Neural cell (in vitro differentiated cells): ENCODE results near the gene TRPM1. TPM values are rescaled to one million over a fixed set of nuclear protein-coding genes. Genes with fewer than 3 reads are reported as not detected.

Source experiments
- H2AFZ ChIP-seq: fragments of 200-600, 300-800 bp; sonication (generic), shearing (Covaris generic); 2 replicates; pipeline ENCODE4 v1.6.0; 2014; ENCODE audit warnings: low read depth, mild to moderate bottlenecking, antibody characterized with exemption, low read length, moderate library complexity
- H3F3A ChIP-seq: fragments of 200-600 bp; shearing (Covaris generic); 2 replicates; pipeline ENCODE4 v1.6.1; 2016; ENCODE audit warnings: mild to moderate bottlenecking, moderate library complexity, mixed read lengths, antibody characterized with exemption, low read length; ENCODE audit not compliant: insufficient read depth, poor library complexity, severe bottlenecking
- H3K27ac ChIP-seq: fragments of 200-600, 300-800 bp; sonication (generic), shearing (Covaris generic); 2 replicates; pipeline ENCODE4 v1.5.1; 2014; ENCODE audit warnings: mild to moderate bottlenecking, low read length, moderate library complexity
- H3K27me3 ChIP-seq: fragments of 300-800, 200-600 bp; sonication (generic), shearing (Covaris generic); 2 replicates; pipeline ENCODE4 v1.6.0; 2014; ENCODE audit warnings: mild to moderate bottlenecking, low read depth, low read length, moderate library complexity; ENCODE audit not compliant: insufficient read depth
- H3K36me3 ChIP-seq: fragments of 300-800, 200-600 bp; sonication (generic), shearing (Covaris generic); 2 replicates; pipeline ENCODE4 v1.5.1; 2014; ENCODE audit warnings: mild to moderate bottlenecking, antibody characterized with exemption, low read length, moderate library complexity; ENCODE audit not compliant: insufficient read depth
- H3K4me2 ChIP-seq: fragments of 300-800, 200-600 bp; sonication (generic), shearing (Covaris generic); 2 replicates; pipeline ENCODE4 v1.6.0; 2014; ENCODE audit warnings: mild to moderate bottlenecking, low read length
- H3K4me3 ChIP-seq: fragments of 300-800, 200-600 bp; sonication (generic), shearing (Covaris generic); 2 replicates; pipeline ENCODE4 v1.5.1; 2014; ENCODE audit warnings: mild to moderate bottlenecking, low read length, moderate library complexity
- H3K79me2 ChIP-seq: fragments of 200-600 bp; shearing (Covaris generic); replicated peaks from 2 replicates; pipeline ENCODE4 v1.6.0; 2014; ENCODE audit warnings: mild to moderate bottlenecking, low read length, moderate library complexity; ENCODE audit not compliant: insufficient read depth
- H3K9ac ChIP-seq: fragments of 300-800, 200-600 bp; sonication (generic), shearing (Covaris generic); 2 replicates; pipeline ENCODE4 v1.6.1; 2016; ENCODE audit warnings: mild to moderate bottlenecking, low read length, mixed read lengths
- H3K9me2 ChIP-seq: fragments of 200-600 bp; shearing (Covaris generic); 2 replicates; pipeline ENCODE4 v1.6.1; 2016; ENCODE audit warnings: mild to moderate bottlenecking, low read length, mixed read lengths; ENCODE audit not compliant: insufficient read depth
- H3K9me3 ChIP-seq: fragments of 200-600, 300-800 bp; sonication (generic), shearing (Covaris generic); 2 replicates; pipeline ENCODE4 v1.6.1; 2016; ENCODE audit warnings: mild to moderate bottlenecking, mixed run types, low read length, moderate library complexity, mixed read lengths
- H4K20me1 ChIP-seq: fragments of 200-600 bp; shearing (Covaris generic); 2 replicates; pipeline ENCODE4 v1.6.1; 2016; ENCODE audit warnings: mild to moderate bottlenecking, mixed run types; ENCODE audit not compliant: insufficient read depth
- EP300 ChIP-seq: fragments of 450-650 bp; conservative IDR thresholded peaks from 2 replicates; pipeline ENCODE4 v1.6.1; 2014; ENCODE audit warnings: antibody characterized with exemption, mild to moderate bottlenecking, moderate library complexity; ENCODE audit not compliant: poor library complexity, severe bottlenecking
- EZH2 ChIP-seq: fragments of 200-600, 300-800 bp; shearing (Covaris generic), sonication (generic); IDR thresholded peaks from 2 replicates; pipeline ENCODE4 v1.6.1; 2014; ENCODE audit warnings: antibody characterized with exemption, low read length, borderline replicate concordance, mild to moderate bottlenecking; ENCODE audit not compliant: insufficient read depth, poor library complexity, severe bottlenecking
- MXI1 ChIP-seq: fragments of 450-650 bp; conservative IDR thresholded peaks from 2 replicates; pipeline ENCODE4 v1.6.1; 2014; ENCODE audit warnings: antibody characterized with exemption, mild to moderate bottlenecking; ENCODE audit not compliant: poor library complexity, severe bottlenecking
- POLR2AphosphoS5 ChIP-seq: IDR thresholded peaks from 2 replicates; pipeline ENCODE4 v1.6.1; 2012
- RAD21 ChIP-seq: fragments of 450-650 bp; conservative IDR thresholded peaks from 2 replicates; pipeline ENCODE4 v1.6.1; 2014; ENCODE audit warnings: antibody characterized with exemption, mild to moderate bottlenecking, moderate library complexity
- SMC3 ChIP-seq: fragments of 450-650 bp; conservative IDR thresholded peaks from 2 replicates; pipeline ENCODE4 v1.6.1; 2014; ENCODE audit warnings: antibody characterized with exemption, mild to moderate bottlenecking, moderate library complexity; ENCODE audit not compliant: poor library complexity
- TAF1 ChIP-seq: IDR thresholded peaks from 2 replicates; pipeline ENCODE4 v1.6.1; 2012; ENCODE audit warnings: low read depth
- polyA plus RNA-seq: library from polyadenylated mRNA; depleted of rRNA; stranded (reverse); fragments of >200 nt; gene quantifications from 2 replicates; pipeline ENCODE4 v1.2.3, GENCODE V29; 2014
- TF ChIP-seq, protein P1 (sequence below): IDR thresholded peaks from 2 replicates; pipeline ENCODE4 v1.6.1; 2012; ENCODE audit warnings: borderline replicate concordance
- TF ChIP-seq, protein P2 (sequence below): fragments of 450-650 bp; IDR thresholded peaks from 2 replicates; pipeline ENCODE4 v1.5.1; 2014; ENCODE audit warnings: antibody characterized with exemption, mild to moderate bottlenecking, moderate library complexity; ENCODE audit not compliant: poor library complexity, severe bottlenecking

Gene TRPM1
- polyA plus RNA-seq, 1 donor from 2014 or later: not detected

DNA sequence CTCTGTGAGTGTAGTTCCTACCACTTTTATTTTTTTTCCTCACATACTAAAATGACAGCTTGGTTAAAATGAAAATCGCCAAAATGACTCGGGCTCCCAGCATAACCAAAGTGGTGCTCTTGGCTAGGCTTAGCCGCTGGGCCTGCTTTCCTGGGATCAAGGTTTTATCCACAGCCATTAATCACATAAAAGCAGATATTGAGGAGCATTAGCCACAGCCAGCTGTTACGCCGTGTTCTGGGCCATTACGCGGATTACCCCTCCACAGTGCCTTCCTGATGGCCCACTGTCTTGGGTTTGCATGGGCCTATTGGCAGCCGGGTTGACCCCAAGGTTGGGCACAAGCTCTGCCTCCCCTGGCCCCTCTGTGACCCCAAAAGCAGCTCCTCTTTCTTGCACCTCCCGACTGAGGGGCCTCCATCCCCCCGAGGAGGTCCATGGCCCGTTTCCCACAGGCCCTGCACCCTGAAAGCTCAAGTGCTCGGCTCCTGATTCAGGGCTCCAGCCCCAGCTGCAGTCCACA, 30.4 kb upstream of the TRPM1 start (continued):
- TF ChIP-seq, protein P1, sequence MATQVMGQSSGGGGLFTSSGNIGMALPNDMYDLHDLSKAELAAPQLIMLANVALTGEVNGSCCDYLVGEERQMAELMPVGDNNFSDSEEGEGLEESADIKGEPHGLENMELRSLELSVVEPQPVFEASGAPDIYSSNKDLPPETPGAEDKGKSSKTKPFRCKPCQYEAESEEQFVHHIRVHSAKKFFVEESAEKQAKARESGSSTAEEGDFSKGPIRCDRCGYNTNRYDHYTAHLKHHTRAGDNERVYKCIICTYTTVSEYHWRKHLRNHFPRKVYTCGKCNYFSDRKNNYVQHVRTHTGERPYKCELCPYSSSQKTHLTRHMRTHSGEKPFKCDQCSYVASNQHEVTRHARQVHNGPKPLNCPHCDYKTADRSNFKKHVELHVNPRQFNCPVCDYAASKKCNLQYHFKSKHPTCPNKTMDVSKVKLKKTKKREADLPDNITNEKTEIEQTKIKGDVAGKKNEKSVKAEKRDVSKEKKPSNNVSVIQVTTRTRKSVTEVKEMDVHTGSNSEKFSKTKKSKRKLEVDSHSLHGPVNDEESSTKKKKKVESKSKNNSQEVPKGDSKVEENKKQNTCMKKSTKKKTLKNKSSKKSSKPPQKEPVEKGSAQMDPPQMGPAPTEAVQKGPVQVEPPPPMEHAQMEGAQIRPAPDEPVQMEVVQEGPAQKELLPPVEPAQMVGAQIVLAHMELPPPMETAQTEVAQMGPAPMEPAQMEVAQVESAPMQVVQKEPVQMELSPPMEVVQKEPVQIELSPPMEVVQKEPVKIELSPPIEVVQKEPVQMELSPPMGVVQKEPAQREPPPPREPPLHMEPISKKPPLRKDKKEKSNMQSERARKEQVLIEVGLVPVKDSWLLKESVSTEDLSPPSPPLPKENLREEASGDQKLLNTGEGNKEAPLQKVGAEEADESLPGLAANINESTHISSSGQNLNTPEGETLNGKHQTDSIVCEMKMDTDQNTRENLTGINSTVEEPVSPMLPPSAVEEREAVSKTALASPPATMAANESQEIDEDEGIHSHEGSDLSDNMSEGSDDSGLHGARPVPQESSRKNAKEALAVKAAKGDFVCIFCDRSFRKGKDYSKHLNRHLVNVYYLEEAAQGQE: no peak

DNA sequence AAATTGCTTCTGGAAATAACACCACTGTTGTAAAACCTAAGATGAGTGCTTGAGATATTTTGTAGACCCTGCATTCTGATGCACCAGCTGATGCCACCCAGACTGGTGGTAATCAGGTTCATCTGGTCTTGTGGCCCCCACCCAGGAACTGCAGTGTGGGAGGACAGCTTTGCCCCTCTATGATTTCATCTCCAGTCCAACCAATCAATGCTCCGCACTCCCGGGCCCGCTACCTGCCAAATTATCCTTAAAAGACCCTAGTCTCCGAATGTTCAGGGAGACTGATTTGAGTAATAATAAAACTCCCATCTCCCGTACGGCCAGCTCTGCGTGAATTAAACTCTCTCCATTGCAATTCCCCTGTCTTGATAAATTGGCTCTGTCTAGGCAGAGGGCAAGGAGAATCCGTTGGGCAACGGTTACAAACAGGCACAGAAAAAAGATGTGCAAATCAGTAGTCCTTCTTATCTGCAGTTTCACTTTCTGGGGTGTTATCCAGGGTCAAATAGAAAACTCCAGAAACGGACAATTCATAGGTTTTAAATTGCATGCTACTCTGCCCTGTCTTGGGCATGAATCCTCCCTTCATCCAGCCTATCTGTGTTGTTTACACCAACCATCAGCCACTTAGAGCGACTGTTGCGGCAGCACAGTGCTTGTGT, 29.2 kb upstream of the TRPM1 start:
- H3K36me3 ChIP-seq: no peaks in the 10 kb centered on the region
- no peaks in the 10 kb centered on the region for H3K79me2 ChIP-seq
- no peak overlapping the region for H2AFZ ChIP-seq
- no peak overlapping the region for H3K4me2 ChIP-seq
- H3K27me3 ChIP-seq: no peaks in the 10 kb centered on the region
- H3K9me2 ChIP-seq: no peaks in the 10 kb centered on the region
- no peak overlapping the region for H3K9ac ChIP-seq
- TF ChIP-seq RAD21 (no peak), MXI1 (no peak), EP300 (no peak), TAF1 (no peak), POLR2AphosphoS5 (no peak), SMC3 (no peak), EZH2 (no peak)
- TF ChIP-seq, protein P1: no peak
- TF ChIP-seq, protein P2, sequence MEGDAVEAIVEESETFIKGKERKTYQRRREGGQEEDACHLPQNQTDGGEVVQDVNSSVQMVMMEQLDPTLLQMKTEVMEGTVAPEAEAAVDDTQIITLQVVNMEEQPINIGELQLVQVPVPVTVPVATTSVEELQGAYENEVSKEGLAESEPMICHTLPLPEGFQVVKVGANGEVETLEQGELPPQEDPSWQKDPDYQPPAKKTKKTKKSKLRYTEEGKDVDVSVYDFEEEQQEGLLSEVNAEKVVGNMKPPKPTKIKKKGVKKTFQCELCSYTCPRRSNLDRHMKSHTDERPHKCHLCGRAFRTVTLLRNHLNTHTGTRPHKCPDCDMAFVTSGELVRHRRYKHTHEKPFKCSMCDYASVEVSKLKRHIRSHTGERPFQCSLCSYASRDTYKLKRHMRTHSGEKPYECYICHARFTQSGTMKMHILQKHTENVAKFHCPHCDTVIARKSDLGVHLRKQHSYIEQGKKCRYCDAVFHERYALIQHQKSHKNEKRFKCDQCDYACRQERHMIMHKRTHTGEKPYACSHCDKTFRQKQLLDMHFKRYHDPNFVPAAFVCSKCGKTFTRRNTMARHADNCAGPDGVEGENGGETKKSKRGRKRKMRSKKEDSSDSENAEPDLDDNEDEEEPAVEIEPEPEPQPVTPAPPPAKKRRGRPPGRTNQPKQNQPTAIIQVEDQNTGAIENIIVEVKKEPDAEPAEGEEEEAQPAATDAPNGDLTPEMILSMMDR: no peak
- H3K4me3 ChIP-seq: no peak overlapping the region
- H3F3A ChIP-seq: no peaks in the 10 kb centered on the region
- no peaks in the 10 kb centered on the region for H3K9me3 ChIP-seq
- H4K20me1 ChIP-seq: no peaks in the 10 kb centered on the region
- H3K27ac ChIP-seq: no peak overlapping the region
